ENCODE data around the gene GNB1.

Gene GNB1

DNA sequence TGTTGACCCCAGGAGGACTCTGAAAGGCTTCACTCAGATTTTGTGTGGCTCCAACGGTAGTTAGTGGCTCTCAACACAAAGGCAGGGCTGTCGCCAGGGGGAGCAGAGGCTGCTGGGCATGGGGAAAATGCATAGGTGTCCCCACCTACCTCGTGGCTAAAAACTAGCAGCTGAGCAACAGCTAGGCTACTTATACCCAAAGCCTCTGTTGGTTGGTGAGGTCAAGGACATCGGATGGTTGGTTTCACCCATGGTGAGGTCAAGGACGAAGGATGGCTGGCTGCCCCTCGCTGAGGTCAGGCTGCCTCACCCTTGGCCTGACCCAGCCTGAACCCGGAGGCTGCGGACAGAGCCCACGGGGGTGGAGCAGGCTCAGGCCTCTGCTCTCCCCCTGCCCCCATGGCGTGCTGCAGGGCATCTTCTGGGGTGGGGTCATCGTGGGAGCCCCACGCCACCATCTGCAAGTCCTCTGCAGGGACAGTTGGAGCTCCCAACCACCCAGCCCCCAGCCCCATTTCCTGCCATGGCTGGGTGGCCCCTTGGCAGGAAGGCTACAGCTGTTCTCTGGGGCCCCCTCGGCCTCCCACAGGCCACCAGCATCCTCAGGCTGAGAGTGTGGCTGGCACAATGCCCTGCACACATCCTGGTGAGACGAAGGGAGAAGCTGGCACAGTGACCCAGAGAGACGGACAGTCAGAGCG, 8.5 kb upstream of the GNB1 start:
- Histone ChIP-seq H2BK5ac (ENCODE audit: low read depth, low read length, poor library complexity, severe bottlenecking) (no peak overlapping the region), H3K23ac (ENCODE audit: low read length in 2 of 2) (no peak overlapping the region), H3K4me3 (ENCODE audit: insufficient read depth in 1 of 2, low read depth in 1 of 2, low read length in 2 of 2) (no peak overlapping the region), H3K9ac (ENCODE audit: low read length) (no peak overlapping the region), H3K4me2 (ENCODE audit: low read length, poor library complexity, severe bottlenecking) (no peak overlapping the region), H3K4ac (ENCODE audit: low read depth in 1 of 2, low read length in 2 of 2) (no peak overlapping the region), H2BK15ac (ENCODE audit: low read depth, poor library complexity, severe bottlenecking) (no peak overlapping the region), H3K4me1 (ENCODE audit: control insufficient read depth, insufficient read depth, low read depth, low read length) (peaks cover 13% of the 10 kb centered on the region), H2AK5ac (ENCODE audit: low read length, severe bottlenecking) (no peak overlapping the region), H3K9me3 (ENCODE audit: control insufficient read depth, low read length) (no peaks in the 10 kb centered on the region), H2BK12ac (ENCODE audit: low read length in 2 of 2) (no peak overlapping the region), H3K27me3 (ENCODE audit: control insufficient read depth in 1 of 2, insufficient read depth in 1 of 2, low read length in 2 of 2) (peaks cover 0 to 11% of the 10 kb centered on the region in 2 experiments), H3K79me1 (replicated peaks; ENCODE audit: low read length, poor library complexity, severe bottlenecking) (peaks cover 5% of the 10 kb centered on the region), H4K91ac (ENCODE audit: low read length) (no peak overlapping the region), H3K36me3 (ENCODE audit: control insufficient read depth in 1 of 2, insufficient read depth in 2 of 2, low read depth in 1 of 2, low read length in 2 of 2) (no peaks in the 10 kb centered on the region), H2AFZ (ENCODE audit: low read depth, low read length) (no peak overlapping the region), H4K8ac (ENCODE audit: low read length) (no peak overlapping the region), H3K18ac (ENCODE audit: low read depth in 1 of 2, low read length in 2 of 2) (no peak overlapping the region), H3K27ac (ENCODE audit: low read length, poor library complexity, severe bottlenecking) (no peak overlapping the region), H2BK120ac (ENCODE audit: low read depth, low read length) (no peak overlapping the region), H3K14ac (ENCODE audit: low read length in 2 of 2) (no peak overlapping the region)
- WGBS = 75% methylated on average over 13 of the region's 16 CpGs
- no peak for DNase-seq

DNA sequence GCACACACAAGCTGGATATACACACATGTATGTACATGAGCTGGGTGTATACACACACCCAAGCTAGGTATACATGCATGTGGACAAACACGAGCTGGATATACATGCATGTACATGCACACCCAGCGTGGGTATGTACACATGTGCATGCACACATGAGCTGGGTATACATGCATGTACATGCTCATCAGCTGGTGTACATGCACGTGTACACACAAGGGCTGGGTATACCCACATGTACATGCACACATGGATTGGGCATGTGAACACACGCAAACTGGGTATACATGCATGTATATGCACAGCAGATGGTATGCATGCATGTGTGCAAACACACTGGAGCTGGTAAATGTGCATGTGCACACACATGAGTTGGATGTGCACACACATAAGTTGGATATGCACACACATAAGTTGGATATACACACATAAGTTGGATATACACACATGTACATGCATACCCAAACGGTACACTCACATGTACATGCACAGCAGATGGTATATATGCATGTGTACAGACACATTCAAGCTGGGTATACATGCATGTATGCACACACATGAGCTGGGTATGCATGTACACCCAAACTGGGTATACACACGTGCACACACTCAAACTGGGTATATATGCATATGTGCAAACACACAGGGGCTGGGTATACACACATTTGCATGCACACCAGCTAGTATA, 7.5 kb upstream of the GNB1 start:
- no peak overlapping the region for H3K4me2 ChIP-seq (ENCODE audit: low read length, poor library complexity, severe bottlenecking)
- peaks cover 0 to 11% of the 10 kb centered on the region in 2 experiments for H3K27me3 ChIP-seq (ENCODE audit: control insufficient read depth in 1 of 2, insufficient read depth in 1 of 2, low read length in 2 of 2)
- H3K27ac ChIP-seq (ENCODE audit: low read length, poor library complexity, severe bottlenecking) = no peak overlapping the region
- H2BK120ac ChIP-seq (ENCODE audit: low read depth, low read length) = no peak overlapping the region
- no peak overlapping the region for H2AFZ ChIP-seq (ENCODE audit: low read depth, low read length)
- no peak overlapping the region for H2AK5ac ChIP-seq (ENCODE audit: low read length, severe bottlenecking)
- DNase-seq = no peak
- H3K4ac ChIP-seq (ENCODE audit: low read depth in 1 of 2, low read length in 2 of 2) = no peak overlapping the region
- no peak overlapping the region for H3K14ac ChIP-seq (ENCODE audit: low read length in 2 of 2)
- no peaks in the 10 kb centered on the region for H3K9me3 ChIP-seq (ENCODE audit: control insufficient read depth, low read length)
- no peak overlapping the region for H3K9ac ChIP-seq (ENCODE audit: low read length)
- H3K4me1 ChIP-seq (ENCODE audit: control insufficient read depth, insufficient read depth, low read depth, low read length) = peaks cover 19% of the 10 kb centered on the region
- no peak overlapping the region for H4K8ac ChIP-seq (ENCODE audit: low read length)
- no peak overlapping the region for H2BK12ac ChIP-seq (ENCODE audit: low read length in 2 of 2)
- WGBS = 88% methylated on average over 6 of the region's 6 CpGs
- no peak overlapping the region for H3K18ac ChIP-seq (ENCODE audit: low read depth in 1 of 2, low read length in 2 of 2)
- no peak overlapping the region for H3K4me3 ChIP-seq (ENCODE audit: insufficient read depth in 1 of 2, low read depth in 1 of 2, low read length in 2 of 2)
- H2BK5ac ChIP-seq (ENCODE audit: low read depth, low read length, poor library complexity, severe bottlenecking) = no peak overlapping the region
- H4K91ac ChIP-seq (ENCODE audit: low read length) = peak overlapping the region; percentile 44
- peaks cover 8% of the 10 kb centered on the region for H3K79me1 ChIP-seq (replicated peaks; ENCODE audit: low read length, poor library complexity, severe bottlenecking)
- H3K23ac ChIP-seq (ENCODE audit: low read length in 2 of 2) = no peak overlapping the region
- no peak overlapping the region for H2BK15ac ChIP-seq (ENCODE audit: low read depth, poor library complexity, severe bottlenecking)
- peaks cover 0 to 3% of the 10 kb centered on the region in 2 experiments for H3K36me3 ChIP-seq (ENCODE audit: control insufficient read depth in 1 of 2, insufficient read depth in 2 of 2, low read depth in 1 of 2, low read length in 2 of 2)

DNA sequence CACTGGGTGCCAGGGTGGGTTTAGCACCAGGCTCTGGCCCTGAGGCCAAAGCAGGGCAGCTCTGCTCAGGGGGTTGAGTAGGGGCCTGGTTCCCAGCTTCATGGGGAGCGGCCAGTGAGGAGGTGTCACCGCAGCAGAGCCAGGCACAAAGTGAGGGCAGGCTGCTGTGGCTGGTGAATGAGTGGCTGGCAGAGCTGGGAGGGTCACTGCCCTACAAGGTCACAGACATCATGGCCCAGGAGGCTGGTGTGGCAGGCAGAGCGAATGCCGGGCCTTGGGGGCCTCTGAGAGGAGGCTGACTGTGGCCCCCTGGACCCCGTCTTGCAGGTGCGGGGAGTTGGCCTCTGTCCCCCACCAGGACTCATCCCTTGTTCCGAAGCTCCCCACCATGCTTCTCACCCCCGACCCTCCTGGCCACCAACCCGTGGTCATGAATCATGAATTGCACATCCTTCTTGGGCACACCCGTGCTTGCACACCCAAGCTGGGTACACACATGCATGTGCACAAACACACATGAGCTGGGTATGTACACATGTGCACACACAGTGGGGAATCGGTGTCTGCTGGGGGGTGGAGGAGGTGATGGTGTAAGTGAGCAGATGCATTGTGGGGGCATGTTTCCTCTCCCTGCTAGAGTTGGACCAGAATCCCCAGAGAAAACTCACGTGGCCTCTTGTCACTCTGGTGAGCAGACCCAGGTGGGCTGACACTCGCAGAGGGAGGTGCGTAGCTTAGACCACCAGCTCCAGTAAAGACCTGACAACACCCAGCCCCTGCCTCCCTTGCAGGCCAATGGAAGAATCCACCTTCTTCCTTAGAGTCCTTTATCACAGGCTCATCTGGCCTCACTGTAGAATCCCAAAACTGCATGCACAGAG, 4.8 kb upstream of the GNB1 start:
- peaks cover 0 to 11% of the 10 kb centered on the region in 2 experiments for H3K36me3 ChIP-seq (ENCODE audit: control insufficient read depth in 1 of 2, insufficient read depth in 2 of 2, low read depth in 1 of 2, low read length in 2 of 2)
- H2BK15ac ChIP-seq (ENCODE audit: low read depth, poor library complexity, severe bottlenecking) = no peak overlapping the region
- no peak overlapping the region for H3K27ac ChIP-seq (ENCODE audit: low read length, poor library complexity, severe bottlenecking)
- H3K79me1 ChIP-seq (replicated peaks; ENCODE audit: low read length, poor library complexity, severe bottlenecking) = peaks cover 20% of the 10 kb centered on the region
- H2BK12ac ChIP-seq (ENCODE audit: low read length in 2 of 2) = no peak overlapping the region
- H3K4me2 ChIP-seq (ENCODE audit: low read length, poor library complexity, severe bottlenecking) = no peak overlapping the region
- H2AFZ ChIP-seq (ENCODE audit: low read depth, low read length) = no peak overlapping the region
- H3K4ac ChIP-seq (ENCODE audit: low read depth in 1 of 2, low read length in 2 of 2) = no peak overlapping the region
- H4K8ac ChIP-seq (ENCODE audit: low read length) = no peak overlapping the region
- 90% methylated on average over 14 of the region's 14 CpGs for WGBS
- no peaks in the 10 kb centered on the region for H3K9me3 ChIP-seq (ENCODE audit: control insufficient read depth, low read length)
- H2BK120ac ChIP-seq (ENCODE audit: low read depth, low read length) = no peak overlapping the region
- H3K23ac ChIP-seq (ENCODE audit: low read length in 2 of 2) = no peak overlapping the region
- peaks cover 0 to 11% of the 10 kb centered on the region in 2 experiments for H3K27me3 ChIP-seq (ENCODE audit: control insufficient read depth in 1 of 2, insufficient read depth in 1 of 2, low read length in 2 of 2)
- H4K91ac ChIP-seq (ENCODE audit: low read length) = peak overlapping the region; percentile 12
- no peak overlapping the region for H3K9ac ChIP-seq (ENCODE audit: low read length)
- peaks cover 33% of the 10 kb centered on the region for H3K4me1 ChIP-seq (ENCODE audit: control insufficient read depth, insufficient read depth, low read depth, low read length)
- peak overlapping the region in 1 of 2 experiments; percentile 13 for H3K14ac ChIP-seq (ENCODE audit: low read length in 2 of 2)
- H2AK5ac ChIP-seq (ENCODE audit: low read length, severe bottlenecking) = no peak overlapping the region
- no peak for DNase-seq
- H3K18ac ChIP-seq (ENCODE audit: low read depth in 1 of 2, low read length in 2 of 2) = no peak overlapping the region
- no peak overlapping the region for H2BK5ac ChIP-seq (ENCODE audit: low read depth, low read length, poor library complexity, severe bottlenecking)
- H3K4me3 ChIP-seq (ENCODE audit: insufficient read depth in 1 of 2, low read depth in 1 of 2, low read length in 2 of 2) = no peak overlapping the region

DNA sequence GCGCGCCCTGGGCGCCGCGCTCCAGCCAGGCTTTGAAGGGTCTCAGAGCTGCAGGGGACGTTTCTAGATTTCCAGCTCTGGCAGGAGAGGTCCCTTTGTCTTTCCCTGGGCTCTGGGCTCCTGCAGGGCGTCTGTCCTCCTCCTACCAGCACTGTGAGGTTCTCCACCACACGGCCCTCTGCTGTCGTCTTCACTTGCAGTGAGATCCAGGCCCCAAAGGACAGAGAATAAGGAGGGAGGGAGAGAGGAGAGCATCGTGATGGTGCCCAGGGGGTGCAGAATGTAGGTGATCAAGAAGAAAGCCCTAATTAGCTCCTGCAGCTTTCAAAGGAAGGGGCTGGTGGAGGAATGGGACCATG, 4.2 kb upstream of the GNB1 start:
- peaks cover 0 to 11% of the 10 kb centered on the region in 2 experiments for H3K27me3 ChIP-seq (ENCODE audit: control insufficient read depth in 1 of 2, insufficient read depth in 1 of 2, low read length in 2 of 2)
- H3K9ac ChIP-seq (ENCODE audit: low read length) = peak overlapping the region; percentile 52
- DNase-seq = no peak
- no peak overlapping the region for H2BK5ac ChIP-seq (ENCODE audit: low read depth, low read length, poor library complexity, severe bottlenecking)
- H3K27ac ChIP-seq (ENCODE audit: low read length, poor library complexity, severe bottlenecking) = no peak overlapping the region
- H2AK5ac ChIP-seq (ENCODE audit: low read length, severe bottlenecking) = no peak overlapping the region
- no peak overlapping the region for H3K14ac ChIP-seq (ENCODE audit: low read length in 2 of 2)
- peaks cover 0 to 11% of the 10 kb centered on the region in 2 experiments for H3K36me3 ChIP-seq (ENCODE audit: control insufficient read depth in 1 of 2, insufficient read depth in 2 of 2, low read depth in 1 of 2, low read length in 2 of 2)
- H4K91ac ChIP-seq (ENCODE audit: low read length) = no peak overlapping the region
- H3K79me1 ChIP-seq (replicated peaks; ENCODE audit: low read length, poor library complexity, severe bottlenecking) = peaks cover 20% of the 10 kb centered on the region
- H3K18ac ChIP-seq (ENCODE audit: low read depth in 1 of 2, low read length in 2 of 2) = no peak overlapping the region
- H3K4me2 ChIP-seq (ENCODE audit: low read length, poor library complexity, severe bottlenecking) = no peak overlapping the region
- peaks cover 33% of the 10 kb centered on the region for H3K4me1 ChIP-seq (ENCODE audit: control insufficient read depth, insufficient read depth, low read depth, low read length)
- H3K23ac ChIP-seq (ENCODE audit: low read length in 2 of 2) = no peak overlapping the region
- WGBS = 58% methylated on average over 10 of the region's 10 CpGs
- H3K4ac ChIP-seq (ENCODE audit: low read depth in 1 of 2, low read length in 2 of 2) = no peak overlapping the region
- no peak overlapping the region for H2BK12ac ChIP-seq (ENCODE audit: low read length in 2 of 2)
- H2BK15ac ChIP-seq (ENCODE audit: low read depth, poor library complexity, severe bottlenecking) = no peak overlapping the region
- no peaks in the 10 kb centered on the region for H3K9me3 ChIP-seq (ENCODE audit: control insufficient read depth, low read length)
- no peak overlapping the region for H2AFZ ChIP-seq (ENCODE audit: low read depth, low read length)
- H3K4me3 ChIP-seq (ENCODE audit: insufficient read depth in 1 of 2, low read depth in 1 of 2, low read length in 2 of 2) = peak overlapping the region in 1 of 2 experiments; percentile 55
- no peak overlapping the region for H2BK120ac ChIP-seq (ENCODE audit: low read depth, low read length)
- H4K8ac ChIP-seq (ENCODE audit: low read length) = no peak overlapping the region
